ENCODE data around the gene STIM1.

Gene STIM1

DNA sequence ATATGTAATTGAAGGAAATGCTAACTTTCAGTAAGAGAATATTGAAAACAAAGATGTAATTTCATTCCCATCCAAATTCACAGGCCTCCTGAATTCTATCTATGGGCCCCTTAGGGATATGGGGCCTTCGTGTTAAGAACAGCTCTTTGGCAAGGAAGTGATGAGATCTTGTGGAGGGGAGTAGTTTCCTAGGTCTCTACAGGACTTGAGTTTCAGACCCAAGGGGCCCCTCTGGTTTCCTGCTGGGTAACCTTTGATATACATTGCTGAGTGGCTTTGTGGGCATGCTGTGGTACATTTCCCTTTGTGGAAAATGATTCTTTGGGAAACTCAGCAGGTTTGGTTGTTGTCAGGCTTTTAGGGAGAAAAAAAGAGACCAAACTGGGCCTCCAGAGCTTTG is 6.2 kb downstream of the STIM1 start:
- Histone ChIP-seq H3K4me3 (ENCODE audit: low read depth in 1 of 2, low read length in 2 of 2) (peak overlapping the region in 1 of 2 experiments; percentile 22; a peak in 2 of 4 replicates), H3K9ac (ENCODE audit: low read depth, low read length) (no peak overlapping the region), H3K4me2 (ENCODE audit: insufficient read depth, low read length) (peak overlapping the region; percentile 41), H3K4me1 (ENCODE audit: insufficient read depth, low read length) (peaks cover 71% of the 10 kb centered on the region), H3K9me3 (ENCODE audit: insufficient read depth, low read length, severe bottlenecking) (no peaks in the 10 kb centered on the region), H3K27ac (ENCODE audit: low read length) (peak overlapping the region; percentile 66), H2AFZ (ENCODE audit: low read depth, low read length) (no peak overlapping the region), H3K79me2 (ENCODE audit: insufficient read depth, low read length) (peaks cover 95% of the 10 kb centered on the region), H4K20me1 (ENCODE audit: insufficient read depth, low read length) (peaks cover 40% of the 10 kb centered on the region), H3K27me3 (ENCODE audit: insufficient read depth, low read length, poor library complexity) (no peaks in the 10 kb centered on the region), H3K36me3 (ENCODE audit: insufficient read depth, low read length) (peaks cover 12% of the 10 kb centered on the region; the same call in 1 of the 2 replicates)
- peak; percentile 86 for ATAC-seq (ENCODE audit: insufficient read depth, low read depth)
- TF ChIP-seq, protein P1, sequence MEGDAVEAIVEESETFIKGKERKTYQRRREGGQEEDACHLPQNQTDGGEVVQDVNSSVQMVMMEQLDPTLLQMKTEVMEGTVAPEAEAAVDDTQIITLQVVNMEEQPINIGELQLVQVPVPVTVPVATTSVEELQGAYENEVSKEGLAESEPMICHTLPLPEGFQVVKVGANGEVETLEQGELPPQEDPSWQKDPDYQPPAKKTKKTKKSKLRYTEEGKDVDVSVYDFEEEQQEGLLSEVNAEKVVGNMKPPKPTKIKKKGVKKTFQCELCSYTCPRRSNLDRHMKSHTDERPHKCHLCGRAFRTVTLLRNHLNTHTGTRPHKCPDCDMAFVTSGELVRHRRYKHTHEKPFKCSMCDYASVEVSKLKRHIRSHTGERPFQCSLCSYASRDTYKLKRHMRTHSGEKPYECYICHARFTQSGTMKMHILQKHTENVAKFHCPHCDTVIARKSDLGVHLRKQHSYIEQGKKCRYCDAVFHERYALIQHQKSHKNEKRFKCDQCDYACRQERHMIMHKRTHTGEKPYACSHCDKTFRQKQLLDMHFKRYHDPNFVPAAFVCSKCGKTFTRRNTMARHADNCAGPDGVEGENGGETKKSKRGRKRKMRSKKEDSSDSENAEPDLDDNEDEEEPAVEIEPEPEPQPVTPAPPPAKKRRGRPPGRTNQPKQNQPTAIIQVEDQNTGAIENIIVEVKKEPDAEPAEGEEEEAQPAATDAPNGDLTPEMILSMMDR (IDR thresholded peaks at IDR 0.05; ENCODE audit: borderline replicate concordance, extremely low read depth, low read length, poor library complexity, severe bottlenecking), result no peak
- no peak for TF ChIP-seq EZH2 (IDR thresholded peaks at IDR 0.05; ENCODE audit: borderline replicate concordance, low read depth, low read length, severe bottlenecking)
- DNase-seq, result peak; percentile 74

- no peak for ATAC-seq (ENCODE audit: insufficient read depth, low read depth)
- peaks cover 32% of the 10 kb centered on the region for H3K4me1 ChIP-seq (ENCODE audit: insufficient read depth, low read length)
- no peak overlapping the region for H3K9ac ChIP-seq (ENCODE audit: low read depth, low read length)
- no peak overlapping the region for H3K4me3 ChIP-seq (ENCODE audit: low read depth in 1 of 2, low read length in 2 of 2)
- no peaks in the 10 kb centered on the region for H3K27me3 ChIP-seq (ENCODE audit: insufficient read depth, low read length, poor library complexity)
- H3K36me3 ChIP-seq (ENCODE audit: insufficient read depth, low read length), result no peaks in the 10 kb centered on the region
- H4K20me1 ChIP-seq (ENCODE audit: insufficient read depth, low read length), result peaks cover 41% of the 10 kb centered on the region
- no peaks in the 10 kb centered on the region for H3K9me3 ChIP-seq (ENCODE audit: insufficient read depth, low read length, severe bottlenecking)
- H2AFZ ChIP-seq (ENCODE audit: low read depth, low read length), result no peak overlapping the region
- no peak for DNase-seq
- no peak for TF ChIP-seq EZH2 (IDR thresholded peaks at IDR 0.05; ENCODE audit: borderline replicate concordance, low read depth, low read length, severe bottlenecking)
- TF ChIP-seq, protein P1 (IDR thresholded peaks at IDR 0.05; ENCODE audit: borderline replicate concordance, extremely low read depth, low read length, poor library complexity, severe bottlenecking), result no peak
- peaks cover 94% of the 10 kb centered on the region for H3K79me2 ChIP-seq (ENCODE audit: insufficient read depth, low read length)
- H3K27ac ChIP-seq (ENCODE audit: low read length), result no peak overlapping the region
- H3K4me2 ChIP-seq (ENCODE audit: insufficient read depth, low read length), result no peak overlapping the region
Observed at GRCh38 chr11:3865388-3866193, 10.1 kb downstream of the STIM1 start.

GRCh38 chr11:3866206-3866605 is 10.7 kb downstream of the STIM1 start:
- ATAC-seq (ENCODE audit: insufficient read depth, low read depth), result no peak
- Histone ChIP-seq H3K4me2 (ENCODE audit: insufficient read depth, low read length) (no peak overlapping the region), H3K79me2 (ENCODE audit: insufficient read depth, low read length) (peaks cover 92% of the 10 kb centered on the region)

More at GRCh38 chr11:3866206-3866605, 10.7 kb downstream of the STIM1 start:
- Histone ChIP-seq H3K9me3 (ENCODE audit: insufficient read depth, low read length, severe bottlenecking) (no peaks in the 10 kb centered on the region), H2AFZ (ENCODE audit: low read depth, low read length) (no peak overlapping the region), H3K27ac (ENCODE audit: low read length) (no peak overlapping the region), H3K27me3 (ENCODE audit: insufficient read depth, low read length, poor library complexity) (no peaks in the 10 kb centered on the region), H3K4me1 (ENCODE audit: insufficient read depth, low read length) (peaks cover 26% of the 10 kb centered on the region), H3K36me3 (ENCODE audit: insufficient read depth, low read length) (no peaks in the 10 kb centered on the region), H3K9ac (ENCODE audit: low read depth, low read length) (no peak overlapping the region), H3K4me3 (ENCODE audit: low read depth in 1 of 2, low read length in 2 of 2) (no peak overlapping the region), H4K20me1 (ENCODE audit: insufficient read depth, low read length) (peaks cover 41% of the 10 kb centered on the region)
- DNase-seq, result no peak
- TF ChIP-seq, protein P1 (IDR thresholded peaks at IDR 0.05; ENCODE audit: borderline replicate concordance, extremely low read depth, low read length, poor library complexity, severe bottlenecking), result no peak
- no peak for TF ChIP-seq EZH2 (IDR thresholded peaks at IDR 0.05; ENCODE audit: borderline replicate concordance, low read depth, low read length, severe bottlenecking)

Data from DND-41 (cell line).